HEK293 (cell line): ENCODE data around the gene SLC15A2.

Experiments
- CTCF ChIA-PET: fragments of 350-600 bp; formaldehyde crosslinking; extraction: SDS; loops from one replicate; lab custom pipeline; 2021; ENCODE audit warnings: antibody characterized with exemption; lab: Yijun Ruan, JAX
- POLR2A ChIA-PET: fragments of 300-600 bp; formaldehyde crosslinking; extraction: SDS; loops from one replicate; lab custom pipeline; 2020; ENCODE audit warnings: antibody characterized with exemption, inconsistent platforms; lab: Yijun Ruan, JAX
- H3K27ac ChIP-seq: fragments of 200-500 bp; sonication (Bioruptor generic); 2 replicates; pipeline ENCODE4 v1.5.1; 2014; ENCODE audit warnings: low read depth, low read length, control low read depth, inconsistent platforms; ENCODE audit errors: extremely low read depth
- H3K36me3 ChIP-seq, 2 experiments: fragments of 200-500 bp in 1 of 2; sonication (Bioruptor generic) in 1 of 2; 1 replicate in 1 of 2; 2 replicates in 1 of 2; pipeline ENCODE4 v1.5.1; 2014 to 2017; ENCODE audit warnings: inconsistent platforms in 2 of 2, low read length in 2 of 2; ENCODE audit not compliant: control insufficient read depth in 2 of 2, insufficient read depth in 1 of 2
- H3K4me1 ChIP-seq: fragments of 200-500 bp; sonication (Bioruptor generic); 2 replicates; pipeline ENCODE4 v1.5.1; 2014; ENCODE audit warnings: mild to moderate bottlenecking, low read length, inconsistent platforms; ENCODE audit not compliant: control insufficient read depth, insufficient read depth
- H3K4me3 ChIP-seq: 2 replicates; pipeline ENCODE4 v1.5.1; 2011; ENCODE audit warnings: low read depth, mild to moderate bottlenecking, control low read depth, low read length, moderate library complexity
- H3K9me3 ChIP-seq: fragments of 200-500 bp; sonication (Bioruptor generic); 2 replicates; pipeline ENCODE4 v1.5.1; 2014; ENCODE audit warnings: low read depth, low read length, inconsistent platforms; ENCODE audit not compliant: control insufficient read depth, insufficient read depth
- BCL6B ChIP-seq: fragments of 450-650 bp; formaldehyde crosslinking; IDR thresholded peaks from 2 replicates; pipeline ENCODE4 v1.5.1; 2017; ENCODE audit warnings: missing biosample characterization, missing genetic modification characterization
- GLIS2 ChIP-seq: fragments of 450-650 bp; formaldehyde crosslinking; IDR thresholded peaks from 2 replicates; pipeline ENCODE4 v1.5.1; 2016; ENCODE audit warnings: missing biosample characterization, missing genetic modification characterization
- KLF17 ChIP-seq: fragments of 450-650 bp; formaldehyde crosslinking; IDR thresholded peaks from 2 replicates; pipeline ENCODE4 v1.5.1; 2016; ENCODE audit warnings: missing biosample characterization, missing genetic modification characterization
- OVOL3 ChIP-seq: fragments of 450-650 bp; formaldehyde crosslinking; IDR thresholded peaks from 2 replicates; pipeline ENCODE4 v1.5.1; 2016; ENCODE audit warnings: missing biosample characterization, missing genetic modification characterization
- PRDM1 ChIP-seq: fragments of 450-650 bp; formaldehyde crosslinking; IDR thresholded peaks from 2 replicates; pipeline ENCODE4; 2016; ENCODE audit warnings: missing biosample characterization, missing genetic modification characterization
- SETDB1 ChIP-seq: IDR thresholded peaks from one replicate; pipeline ENCODE4 v1.6.1; 2017; ENCODE audit warnings: mild to moderate bottlenecking, low read length, moderate library complexity, mixed read lengths; ENCODE audit not compliant: insufficient read length
- YY2 ChIP-seq: fragments of 450-650 bp; formaldehyde crosslinking; IDR thresholded peaks from 2 replicates; pipeline ENCODE4 v1.5.1; 2016; ENCODE audit warnings: missing biosample characterization, missing genetic modification characterization
- ZFP41 ChIP-seq: fragments of 450-650 bp; formaldehyde crosslinking; IDR thresholded peaks from 2 replicates; pipeline ENCODE4 v1.5.1; 2016; ENCODE audit warnings: missing biosample characterization, missing genetic modification characterization, borderline replicate concordance
- ZFP69B ChIP-seq: fragments of 450-650 bp; formaldehyde crosslinking; IDR thresholded peaks from 2 replicates; pipeline ENCODE4 v1.5.1; 2016; ENCODE audit warnings: missing biosample characterization, missing genetic modification characterization
- ZNF112 ChIP-seq: fragments of 450-650 bp; formaldehyde crosslinking; IDR thresholded peaks from 2 replicates; pipeline ENCODE4 v1.5.0; 2017; ENCODE audit warnings: missing biosample characterization, missing genetic modification characterization
- ZNF132 ChIP-seq: fragments of 450-650 bp; formaldehyde crosslinking; IDR thresholded peaks from 2 replicates; pipeline ENCODE4 v1.5.1; 2017; ENCODE audit warnings: missing biosample characterization, missing genetic modification characterization, borderline replicate concordance
- ZNF138 ChIP-seq: fragments of 450-650 bp; formaldehyde crosslinking; IDR thresholded peaks from 2 replicates; pipeline ENCODE4 v1.5.1; 2016; ENCODE audit warnings: missing biosample characterization, missing genetic modification characterization, borderline replicate concordance
- ZNF140 ChIP-seq: fragments of 450-650 bp; formaldehyde crosslinking; IDR thresholded peaks from 2 replicates; pipeline ENCODE4 v1.5.1; 2016; ENCODE audit warnings: missing biosample characterization, missing genetic modification characterization
- ZNF239 ChIP-seq: fragments of 450-650 bp; formaldehyde crosslinking; IDR thresholded peaks from 2 replicates; pipeline ENCODE4 v1.5.1; 2016; ENCODE audit warnings: missing biosample characterization, missing genetic modification characterization
- ZNF24 ChIP-seq: fragments of 450-650 bp; formaldehyde crosslinking; IDR thresholded peaks from 2 replicates; pipeline ENCODE4 v1.5.1; 2016; ENCODE audit warnings: missing biosample characterization, missing genetic modification characterization
- ZNF341 ChIP-seq: fragments of 450-650 bp; formaldehyde crosslinking; IDR thresholded peaks from 2 replicates; pipeline ENCODE4; 2016; ENCODE audit warnings: low read depth, missing biosample characterization, missing genetic modification characterization
- ZNF426 ChIP-seq: fragments of 450-650 bp; formaldehyde crosslinking; IDR thresholded peaks from 2 replicates; pipeline ENCODE4 v1.5.1; 2017; ENCODE audit warnings: missing biosample characterization, missing genetic modification characterization, mild to moderate bottlenecking, inconsistent platforms, moderate library complexity
- ZNF560 ChIP-seq: fragments of 450-650 bp; formaldehyde crosslinking; IDR thresholded peaks from 2 replicates; pipeline ENCODE4 v1.5.1; 2017; ENCODE audit warnings: missing biosample characterization, missing genetic modification characterization, borderline replicate concordance
- ZNF660 ChIP-seq: fragments of 450-650 bp; IDR thresholded peaks from 2 replicates; pipeline ENCODE4 v1.5.1; 2018; ENCODE audit warnings: missing biosample characterization, mild to moderate bottlenecking, missing genetic modification characterization
- ZNF776 ChIP-seq: fragments of 450-650 bp; formaldehyde crosslinking; IDR thresholded peaks from 2 replicates; pipeline ENCODE4 v1.5.0; 2017; ENCODE audit warnings: missing biosample characterization, missing genetic modification characterization, borderline replicate concordance
- ZNF837 ChIP-seq: fragments of 450-650 bp; formaldehyde crosslinking; IDR thresholded peaks from 2 replicates; pipeline ENCODE4 v1.5.1; 2016; ENCODE audit warnings: missing biosample characterization, missing genetic modification characterization
- TF ChIP-seq, protein P1 (sequence below): fragments of 450-650 bp; formaldehyde crosslinking; IDR thresholded peaks from 2 replicates; pipeline ENCODE4 v1.5.1; 2017; ENCODE audit warnings: missing biosample characterization, missing genetic modification characterization

Gene SLC15A2

DNA sequence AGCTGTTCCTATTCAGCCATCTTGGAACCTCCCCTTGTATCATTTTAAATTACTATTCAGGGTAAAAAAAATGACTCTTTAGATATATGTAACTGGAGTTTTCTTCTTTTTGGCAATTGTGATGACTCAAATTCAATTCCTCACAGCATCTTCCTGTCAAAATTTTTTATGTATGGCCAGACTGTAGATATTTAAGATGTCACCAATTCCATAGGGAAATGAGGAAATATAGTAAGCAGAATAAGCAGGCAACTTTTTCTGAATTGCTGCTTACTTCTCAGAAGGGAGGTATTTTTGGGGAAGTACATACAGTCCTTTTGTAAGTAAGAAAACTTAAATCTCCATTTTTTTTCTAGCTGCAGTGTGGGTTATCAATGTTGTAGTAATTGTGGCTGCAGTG lies 30.4 kb upstream of the SLC15A2 start:
- POLR2A ChIA-PET: no interaction called here
- CTCF ChIA-PET: no interaction called here

GRCh38 chr3:121869736-121870135 lies 24.5 kb upstream of the SLC15A2 start:
- TF ChIP-seq ZFP41 (no peak), ZNF660 (tag by site-specific recombination) (no peak), GLIS2 (tag by site-specific recombination) (no peak), ZNF138 (tag by site-specific recombination) (no peak), ZNF341 (tag by site-specific recombination) (no peak), KLF17 (tag by site-specific recombination) (no peak), SETDB1 (no peak), ZNF837 (tag by site-specific recombination) (no peak), OVOL3 (no peak), BCL6B (tag by site-specific recombination) (no peak), ZNF426 (tag by site-specific recombination) (no peak)
- TF ChIP-seq, all 188 proteins: peak for 0
- no peak overlapping the region for H3K27ac ChIP-seq
- CTCF ChIA-PET: no interaction called here
- no peaks in the 10 kb centered on the region for H3K4me1 ChIP-seq
- H3K4me3 ChIP-seq: no peak overlapping the region
- POLR2A ChIA-PET: no interaction called here
- H3K9me3 ChIP-seq: no peaks in the 10 kb centered on the region
- H3K36me3 ChIP-seq: peaks cover 0 to 6% of the 10 kb centered on the region in 2 experiments; a peak in 1 of 3 replicates

More for the DNA sequence above, 30.4 kb upstream of the SLC15A2 start:
- Histone ChIP-seq H3K36me3 (peaks cover 0 to 2% of the 10 kb centered on the region in 2 experiments; a peak in 1 of 3 replicates), H3K27ac (no peak overlapping the region), H3K4me3 (no peak overlapping the region), H3K9me3 (no peaks in the 10 kb centered on the region), H3K4me1 (no peaks in the 10 kb centered on the region)
- TF ChIP-seq ZNF660 (tag by site-specific recombination) (no peak), ZNF776 (no peak), ZNF112 (tag by site-specific recombination) (no peak), ZNF140 (no peak), PRDM1 (tag by site-specific recombination) (no peak), ZNF560 (tag by site-specific recombination) (no peak), ZNF239 (no peak), ZFP69B (no peak), YY2 (tag by site-specific recombination) (no peak), ZNF24 (no peak), ZNF132 (tag by site-specific recombination) (no peak)
- TF ChIP-seq, protein P1, sequence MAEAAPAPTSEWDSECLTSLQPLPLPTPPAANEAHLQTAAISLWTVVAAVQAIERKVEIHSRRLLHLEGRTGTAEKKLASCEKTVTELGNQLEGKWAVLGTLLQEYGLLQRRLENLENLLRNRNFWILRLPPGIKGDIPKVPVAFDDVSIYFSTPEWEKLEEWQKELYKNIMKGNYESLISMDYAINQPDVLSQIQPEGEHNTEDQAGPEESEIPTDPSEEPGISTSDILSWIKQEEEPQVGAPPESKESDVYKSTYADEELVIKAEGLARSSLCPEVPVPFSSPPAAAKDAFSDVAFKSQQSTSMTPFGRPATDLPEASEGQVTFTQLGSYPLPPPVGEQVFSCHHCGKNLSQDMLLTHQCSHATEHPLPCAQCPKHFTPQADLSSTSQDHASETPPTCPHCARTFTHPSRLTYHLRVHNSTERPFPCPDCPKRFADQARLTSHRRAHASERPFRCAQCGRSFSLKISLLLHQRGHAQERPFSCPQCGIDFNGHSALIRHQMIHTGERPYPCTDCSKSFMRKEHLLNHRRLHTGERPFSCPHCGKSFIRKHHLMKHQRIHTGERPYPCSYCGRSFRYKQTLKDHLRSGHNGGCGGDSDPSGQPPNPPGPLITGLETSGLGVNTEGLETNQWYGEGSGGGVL (tag by site-specific recombination): no peak
